Measurements from ENCODE around the gene MYO5C. TPM values are rescaled to one million over a fixed set of nuclear protein-coding genes. Genes with fewer than 3 reads are reported as not detected.
A peak's percentile ranks its signal among the peaks of the same experiment; 100 is the strongest.

Gene MYO5C
- total and polyA plus RNA-seq, 2 of the 8 experiments (the other 6 are each of a cell fraction or from before 2014, with no cell fraction given) = 8.2 to 26.7 TPM

- WGBS, 2 experiments (ENCODE audit: extremely low coverage in 1 of 2, insufficient coverage in 1 of 2, insufficient read length in 1 of 2, insufficient replicate concordance in 2 of 2, low coverage in 1 of 2, low lambda C conversion rate in 2 of 2, missing lambda C conversion rate in 1 of 2) = 78% methylated on average over 4 of the region's 4 CpGs; no CpG with 5 or more reads in 1 of the 2 experiments
- H3K9me3 ChIP-seq (ENCODE audit: insufficient read depth in 2 of 2, low read depth in 1 of 2, low read length in 1 of 2) = no peaks in the 10 kb centered on the region
- H2BK12ac ChIP-seq (ENCODE audit: low read depth, low read length) = no peak overlapping the region
- TF ChIP-seq RAD21 (IDR thresholded peaks at IDR 0.05 in 1 of 2, conservative IDR thresholded peaks at IDR 0.05 in 1 of 2; ENCODE audit: low read depth in 2 of 2, low read length in 2 of 2) (peak; percentile 46 to 56), KDM4A (IDR thresholded peaks at IDR 0.05; ENCODE audit: low read depth, low read length, severe bottlenecking) (no peak)
- TF ChIP-seq, protein P1, sequence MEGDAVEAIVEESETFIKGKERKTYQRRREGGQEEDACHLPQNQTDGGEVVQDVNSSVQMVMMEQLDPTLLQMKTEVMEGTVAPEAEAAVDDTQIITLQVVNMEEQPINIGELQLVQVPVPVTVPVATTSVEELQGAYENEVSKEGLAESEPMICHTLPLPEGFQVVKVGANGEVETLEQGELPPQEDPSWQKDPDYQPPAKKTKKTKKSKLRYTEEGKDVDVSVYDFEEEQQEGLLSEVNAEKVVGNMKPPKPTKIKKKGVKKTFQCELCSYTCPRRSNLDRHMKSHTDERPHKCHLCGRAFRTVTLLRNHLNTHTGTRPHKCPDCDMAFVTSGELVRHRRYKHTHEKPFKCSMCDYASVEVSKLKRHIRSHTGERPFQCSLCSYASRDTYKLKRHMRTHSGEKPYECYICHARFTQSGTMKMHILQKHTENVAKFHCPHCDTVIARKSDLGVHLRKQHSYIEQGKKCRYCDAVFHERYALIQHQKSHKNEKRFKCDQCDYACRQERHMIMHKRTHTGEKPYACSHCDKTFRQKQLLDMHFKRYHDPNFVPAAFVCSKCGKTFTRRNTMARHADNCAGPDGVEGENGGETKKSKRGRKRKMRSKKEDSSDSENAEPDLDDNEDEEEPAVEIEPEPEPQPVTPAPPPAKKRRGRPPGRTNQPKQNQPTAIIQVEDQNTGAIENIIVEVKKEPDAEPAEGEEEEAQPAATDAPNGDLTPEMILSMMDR (IDR thresholded peaks at IDR 0.05; ENCODE audit: control extremely low read depth in 1 of 3, insufficient read depth in 1 of 3, low read depth in 1 of 3, low read length in 3 of 3) = peak in 2 of 3 experiments; percentile 35 to 51; a peak in 3 of 4 replicates
- H4K5ac ChIP-seq (ENCODE audit: insufficient read length, low read depth, low read length) = no peak overlapping the region
- FAIRE-seq (no peak), DNase-seq (ENCODE audit: low read depth in 1 of 2, low spot score in 2 of 2) (no peak)
- H4K8ac ChIP-seq (ENCODE audit: extremely low read depth, insufficient read depth, low read length) = no peak overlapping the region
- no peak overlapping the region for H3K4ac ChIP-seq (replicated peaks; ENCODE audit: insufficient read length, low read depth, low read length)
- no peak overlapping the region for H3K4me3 ChIP-seq (ENCODE audit: extremely low read depth in 1 of 4, insufficient read depth in 2 of 4, low read depth in 3 of 4, low read length in 4 of 4)
- no peak overlapping the region for H2AK5ac ChIP-seq (ENCODE audit: low read depth, low read length)
- H4K20me1 ChIP-seq (replicated peaks in 1 of 2; ENCODE audit: control insufficient read depth in 1 of 2, insufficient read depth in 2 of 2, low read length in 2 of 2) = peaks cover 0 to 1% of the 10 kb centered on the region in 2 experiments
- H3K36me3 ChIP-seq (ENCODE audit: control insufficient read depth in 2 of 4, insufficient read depth in 4 of 4, low read length in 3 of 4) = peaks cover 2 to 18% (median 17%) of the 10 kb centered on the region in 4 experiments
- no peak overlapping the region for H2BK5ac ChIP-seq (ENCODE audit: low read depth, low read length)
- H2AFZ ChIP-seq (ENCODE audit: low read length) = no peak overlapping the region
- no peak overlapping the region for H3K18ac ChIP-seq (ENCODE audit: extremely low read depth, low read length)
- H2BK20ac ChIP-seq (ENCODE audit: low read length) = no peak overlapping the region
- H3K79me2 ChIP-seq (ENCODE audit: control insufficient read depth in 1 of 2, insufficient read depth in 2 of 2, low read length in 2 of 2) = no peaks in the 10 kb centered on the region
- POLR2A ChIA-PET (ENCODE audit: partially characterized antibody) = interaction anchor here (0.7 to 1.6 kb wide), 2 partner anchors 254 to 481 kb away, joined by 3 to 4 read pairs; no protein-coding TSS in a partner anchor
- H2BK120ac ChIP-seq (replicated peaks; ENCODE audit: low read depth, low read length) = no peak overlapping the region
- no peak overlapping the region for H3K27ac ChIP-seq (ENCODE audit: low read depth, low read length)
- H3K79me1 ChIP-seq (ENCODE audit: low read depth, low read length) = no peaks in the 10 kb centered on the region
- no peak overlapping the region for H3K14ac ChIP-seq (ENCODE audit: insufficient read length)
- CTCF ChIA-PET (ENCODE audit: partially characterized antibody) = interaction anchor here (0.6 to 5.6 kb wide), 15 partner anchors 12 to 480 kb away, joined by 3 to 59 read pairs (median 3); no protein-coding TSS in a partner anchor
- H4K91ac ChIP-seq (replicated peaks; ENCODE audit: insufficient read length, low read length) = no peak overlapping the region
- no peak overlapping the region for H3K4me2 ChIP-seq (ENCODE audit: insufficient read depth in 1 of 2, low read depth in 2 of 2, low read length in 2 of 2)
- H3K9ac ChIP-seq (replicated peaks in 1 of 4; ENCODE audit: extremely low read depth in 1 of 4, low read depth in 3 of 4, low read length in 3 of 4) = no peak overlapping the region
- no peaks in the 10 kb centered on the region for H3K27me3 ChIP-seq (replicated peaks in 1 of 4; ENCODE audit: control insufficient read depth in 3 of 4, extremely low read depth in 1 of 4, insufficient read depth in 3 of 4, low read length in 3 of 4)
- peaks cover 6 to 10% (median 8%) of the 10 kb centered on the region in 4 experiments; a peak in 6 of 7 replicates for H3K4me1 ChIP-seq (replicated peaks in 1 of 4; ENCODE audit: control insufficient read depth in 3 of 4, insufficient read depth in 4 of 4, low read length in 3 of 4)
- H3K23ac ChIP-seq (ENCODE audit: insufficient read length) = no peak overlapping the region
- no peaks in the 10 kb centered on the region for H3K23me2 ChIP-seq (ENCODE audit: low read depth, low read length)
- H3K56ac ChIP-seq (replicated peaks; ENCODE audit: insufficient read length, low read depth, low read length) = no peak overlapping the region
- no peak overlapping the region for H2BK15ac ChIP-seq (ENCODE audit: low read length)
Observed at GRCh38 chr15:52254391-52254790, 41.2 kb downstream of the MYO5C start.

All from H1 (cell line).